ENCODE measurements around the gene FGF14. TPM values are rescaled to one million over a fixed set of nuclear protein-coding genes. Genes with fewer than 3 reads are reported as not detected.

FGF14 gene
- total RNA-seq, 1 donor from 2014 or later, result 4.6 TPM

- no peak overlapping the region for H3K4me3 Mint-ChIP-seq (ENCODE audit: low read depth)
- H3K27me3 Mint-ChIP-seq, result no peaks in the 10 kb centered on the region
- H3K4me1 Mint-ChIP-seq (ENCODE audit: low read depth), result no peaks in the 10 kb centered on the region
- H3K36me3 Mint-ChIP-seq (ENCODE audit: insufficient read depth), result no peaks in the 10 kb centered on the region
- TF ChIP-seq CTCF (IDR thresholded peaks at IDR 0.05; ENCODE audit: unreplicated experiment), result no peak
- no peak overlapping the region for H3K27ac Mint-ChIP-seq
- H3K9me3 Mint-ChIP-seq (ENCODE audit: low read depth), result no peaks in the 10 kb centered on the region
- no peak for DNase-seq (ENCODE audit: low spot score, unreplicated experiment)
Observed at GRCh38 chr13:101881593-101881992, 520.3 kb downstream of the FGF14 start.

DNA sequence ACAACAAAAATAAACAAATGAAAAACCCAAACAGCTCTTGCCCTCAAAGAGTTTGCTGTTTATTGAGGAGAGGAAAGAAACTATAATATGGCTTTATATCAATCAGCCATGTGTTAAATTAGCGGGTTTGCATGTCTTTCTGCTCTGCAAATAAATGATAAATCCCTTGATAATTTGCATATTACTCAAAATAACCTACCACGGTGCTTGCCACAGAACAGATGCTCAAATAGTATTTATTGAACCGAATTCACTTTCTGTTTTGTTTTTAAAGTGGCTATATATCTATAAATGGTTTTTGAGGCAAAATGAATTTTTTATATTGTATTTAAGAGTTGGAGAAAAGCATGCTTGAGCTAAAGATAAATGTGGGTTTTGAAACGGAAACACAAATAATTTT lies 521.3 kb downstream of the FGF14 start:
- no peak for DNase-seq (ENCODE audit: low spot score, unreplicated experiment)
- Mint-ChIP-seq H3K27ac (no peak overlapping the region), H3K9me3 (ENCODE audit: low read depth) (no peaks in the 10 kb centered on the region), H3K27me3 (no peaks in the 10 kb centered on the region), H3K36me3 (ENCODE audit: insufficient read depth) (no peaks in the 10 kb centered on the region), H3K4me3 (ENCODE audit: low read depth) (no peak overlapping the region), H3K4me1 (ENCODE audit: low read depth) (no peaks in the 10 kb centered on the region)
- no peak for TF ChIP-seq CTCF (IDR thresholded peaks at IDR 0.05; ENCODE audit: unreplicated experiment)

- no peak for TF ChIP-seq CTCF (IDR thresholded peaks at IDR 0.05; ENCODE audit: unreplicated experiment)
- H3K4me3 Mint-ChIP-seq (ENCODE audit: low read depth), result no peak overlapping the region
- no peak overlapping the region for H3K27ac Mint-ChIP-seq
- DNase-seq (ENCODE audit: low spot score, unreplicated experiment), result no peak
- no peaks in the 10 kb centered on the region for H3K9me3 Mint-ChIP-seq (ENCODE audit: low read depth)
- H3K36me3 Mint-ChIP-seq (ENCODE audit: insufficient read depth), result no peaks in the 10 kb centered on the region
- no peaks in the 10 kb centered on the region for H3K4me1 Mint-ChIP-seq (ENCODE audit: low read depth)
- H3K27me3 Mint-ChIP-seq, result no peaks in the 10 kb centered on the region
Observed at GRCh38 chr13:101876951-101877350, 524.9 kb downstream of the FGF14 start.

DNA sequence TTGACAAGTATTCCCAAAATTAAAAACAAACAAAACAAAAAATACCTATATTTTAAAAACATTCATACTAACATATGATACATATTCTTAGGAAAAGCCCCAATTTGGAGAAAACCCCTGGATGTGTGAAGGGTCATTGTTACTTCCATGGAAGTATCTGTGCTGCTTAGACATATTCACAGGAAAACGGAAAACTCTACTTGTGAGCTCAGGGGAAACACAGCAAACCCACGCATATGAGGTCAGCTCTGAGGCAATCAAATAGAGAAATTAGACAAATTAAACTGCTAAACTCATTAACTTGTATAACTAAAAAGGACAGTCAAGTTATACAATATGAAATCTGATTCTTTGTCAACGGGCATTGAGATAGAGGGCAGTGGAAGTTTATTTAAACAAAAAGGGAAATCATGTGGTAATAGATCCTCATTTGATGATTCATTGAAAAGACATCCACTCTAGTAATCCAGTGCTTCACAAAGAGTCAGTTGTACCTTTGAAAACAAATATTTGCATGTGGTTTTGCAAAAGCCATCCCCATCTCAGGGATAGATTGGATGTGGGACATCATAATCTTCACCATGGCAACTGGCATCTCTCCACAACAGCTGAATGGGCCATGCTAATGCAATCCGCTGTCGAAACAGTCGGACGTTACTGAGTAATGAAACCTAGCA lies 526.0 kb downstream of the FGF14 start:
- TF ChIP-seq CTCF (IDR thresholded peaks at IDR 0.05; ENCODE audit: unreplicated experiment), result no peak
- Mint-ChIP-seq H3K9me3 (ENCODE audit: low read depth) (no peaks in the 10 kb centered on the region), H3K27ac (no peak overlapping the region), H3K36me3 (ENCODE audit: insufficient read depth) (no peaks in the 10 kb centered on the region), H3K4me3 (ENCODE audit: low read depth) (no peak overlapping the region), H3K4me1 (ENCODE audit: low read depth) (no peaks in the 10 kb centered on the region), H3K27me3 (no peaks in the 10 kb centered on the region)
- no peak for DNase-seq (ENCODE audit: low spot score, unreplicated experiment)

- no peaks in the 10 kb centered on the region for H3K4me1 Mint-ChIP-seq (ENCODE audit: low read depth)
- no peaks in the 10 kb centered on the region for H3K9me3 Mint-ChIP-seq (ENCODE audit: low read depth)
- no peak overlapping the region for H3K27ac Mint-ChIP-seq
- no peak for TF ChIP-seq CTCF (IDR thresholded peaks at IDR 0.05; ENCODE audit: unreplicated experiment)
- no peaks in the 10 kb centered on the region for H3K27me3 Mint-ChIP-seq
- H3K36me3 Mint-ChIP-seq (ENCODE audit: insufficient read depth), result no peaks in the 10 kb centered on the region
- no peak overlapping the region for H3K4me3 Mint-ChIP-seq (ENCODE audit: low read depth)
- DNase-seq (ENCODE audit: low spot score, unreplicated experiment), result no peak
Observed at GRCh38 chr13:101875091-101875490, 526.8 kb downstream of the FGF14 start.

Data from progenitor cell of endocrine pancreas (in vitro differentiated cells).